Adrenal gland (tissue), 12 donors: Measurements from ENCODE around the gene ISCA2. TPM values are rescaled to one million over a fixed set of nuclear protein-coding genes. Genes with fewer than 3 reads are reported as not detected.

Source experiments
- DNase-seq, 7 donors: peaks; one replicate each; pipeline ENCODE4 v3.0.0-alpha.2; 2019 to 2020
- H3K27ac ChIP-seq, 5 donors: fragments of 200-600 bp; sonication (generic) in 4 of 5; 1 replicate in 3 of 5; 2 replicates in 2 of 5; pipeline versions ENCODE4 v1.5.1 to v1.8.0; 2016 to 2020; ENCODE audit warnings: mild to moderate bottlenecking in 1 of 5
- H3K27me3 ChIP-seq: fragments of 200-600 bp; 2 replicates; pipeline ENCODE4 v1.8.0; 2021
- H3K36me3 ChIP-seq, 2 donors: fragments of 200-600 bp; replicated peaks in 1 of 2; 1 replicate in 1 of 2; 2 replicates in 1 of 2; pipeline versions ENCODE4 v1.5.1 to v1.8.0; 2018 to 2022
- H3K4me1 ChIP-seq, 2 donors: fragments of 200-600 bp; replicated peaks in 1 of 2; 1 replicate in 1 of 2; 2 replicates in 1 of 2; pipeline versions ENCODE4 v1.5.1 to v1.8.0; 2018 to 2021
- H3K4me3 ChIP-seq, 4 donors: fragments of 200-600 bp; sonication (generic) in 3 of 4; one replicate each; pipeline ENCODE4 v1.5.1; 2016 to 2018
- H3K9me3 ChIP-seq, 3 donors: fragments of 200-600 bp; sonication (generic) in 1 of 3; replicated peaks in 1 of 3; 1 replicate in 2 of 3; 2 replicates in 1 of 3; pipeline versions ENCODE4 v1.5.1 to v1.8.0; 2016 to 2021
- CTCF ChIP-seq, 6 experiments: fragments of 450-650 bp in 4 of 6; fragments of 200-600 bp in 2 of 6; sonication (generic) in 1 of 6; IDR thresholded peaks; 1 replicate in 5 of 6; 2 replicates in 1 of 6; pipeline versions ENCODE4 v1.5.1 to v1.8.0; 2016 to 2021; ENCODE audit warnings: antibody characterized with exemption in 6 of 6, mild to moderate bottlenecking in 2 of 6, moderate library complexity in 1 of 6
- POLR2A ChIP-seq, 2 donors: fragments of 450-650 bp; IDR thresholded peaks; one replicate each; pipeline ENCODE4 v1.6.1; 2017; ENCODE audit warnings: antibody characterized with exemption in 2 of 2, mild to moderate bottlenecking in 2 of 2, moderate library complexity in 1 of 2
- WGBS, 4 donors: extraction: QIAGEN DNeasy Blood & Tissue Kit in 2 of 4; methylation state at CpG; one replicate each; pipeline versions ENCODE4 v1.1.5 to v1.1.7; 2013 to 2017; 5-methylcytosine and 5-hydroxymethylcytosine counted together
- intact Hi-C, 2 donors: fragments of 100-400 bp; cut with DNase I; formaldehyde crosslinking; loops; one replicate each; pipeline versions ENCODE4 v1.14.1 to v1.15.0; 2022 to 2023
- polyA plus RNA-seq, 3 donors: library from polyadenylated mRNA; stranded (reverse); fragments of 200-250 nt in 2 of 3; fragments of 350-450 nt in 1 of 3; fragmentation: Illumina TruSeq in 1 of 3; extraction: RNeasy Lipid Tissue Mini Kit (QIAGEN cat#74804) in 1 of 3; gene quantifications; one replicate each; pipeline ENCODE4 v1.2.3, GENCODE V29; 2013 to 2014
- total RNA-seq, 9 donors: library from RNA; depleted of rRNA in 4 of 9; stranded (reverse); fragments of >200 nt in 4 of 9; fragments of 120-200 nt in 1 of 9; fragmentation: NEBNext Ultra II Directional in 1 of 9; extraction: Animal tissue kit (Norgen Biotek cat#: 25700) in 1 of 9; gene quantifications; one replicate each; pipeline versions ENCODE4 v1.1.0 to v1.2.4, GENCODE V29; 2013 to 2023
- donor health status: healthy with polysubstance abuse.
- donor health status: Bipolar disorder and iron deficiency.
- donor health status: DM: yes; HTN: yes; CAD: no.
- donor health status: DM: no; HTN: no; CAD: no.
- donor health status: DM: no; HTN: no; CAD: no.
- donor health status: DM: yes; HTN: yes; CAD: no.

Gene ISCA2
- total and polyA plus RNA-seq, 12 donors = 13.2 to 63.6 (median 47.4) TPM

DNA sequence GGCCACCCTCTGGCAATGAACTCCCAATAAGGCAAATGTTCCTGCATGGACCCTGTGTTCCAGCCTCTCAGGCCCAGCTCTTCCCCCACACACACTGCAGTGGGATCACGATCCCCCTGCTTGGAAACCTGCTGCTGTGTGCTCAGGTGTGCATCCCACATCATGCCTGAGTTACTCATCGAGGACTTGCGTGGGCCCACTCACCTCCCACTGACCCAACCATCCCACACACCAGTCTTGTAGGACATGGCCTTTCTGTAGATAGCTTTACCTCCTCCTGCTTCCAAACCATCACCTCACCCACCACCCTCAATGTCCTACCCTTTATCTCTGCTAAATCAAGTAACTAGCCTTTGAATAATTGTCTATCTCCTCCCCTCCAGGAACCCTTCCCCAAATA, 25.1 kb upstream of the ISCA2 start:
- intact Hi-C loops = no loop called here
- TF ChIP-seq POLR2A (IDR thresholded peaks at IDR 0.05) (no peak), CTCF (IDR thresholded peaks at IDR 0.05) (no peak)

DNA sequence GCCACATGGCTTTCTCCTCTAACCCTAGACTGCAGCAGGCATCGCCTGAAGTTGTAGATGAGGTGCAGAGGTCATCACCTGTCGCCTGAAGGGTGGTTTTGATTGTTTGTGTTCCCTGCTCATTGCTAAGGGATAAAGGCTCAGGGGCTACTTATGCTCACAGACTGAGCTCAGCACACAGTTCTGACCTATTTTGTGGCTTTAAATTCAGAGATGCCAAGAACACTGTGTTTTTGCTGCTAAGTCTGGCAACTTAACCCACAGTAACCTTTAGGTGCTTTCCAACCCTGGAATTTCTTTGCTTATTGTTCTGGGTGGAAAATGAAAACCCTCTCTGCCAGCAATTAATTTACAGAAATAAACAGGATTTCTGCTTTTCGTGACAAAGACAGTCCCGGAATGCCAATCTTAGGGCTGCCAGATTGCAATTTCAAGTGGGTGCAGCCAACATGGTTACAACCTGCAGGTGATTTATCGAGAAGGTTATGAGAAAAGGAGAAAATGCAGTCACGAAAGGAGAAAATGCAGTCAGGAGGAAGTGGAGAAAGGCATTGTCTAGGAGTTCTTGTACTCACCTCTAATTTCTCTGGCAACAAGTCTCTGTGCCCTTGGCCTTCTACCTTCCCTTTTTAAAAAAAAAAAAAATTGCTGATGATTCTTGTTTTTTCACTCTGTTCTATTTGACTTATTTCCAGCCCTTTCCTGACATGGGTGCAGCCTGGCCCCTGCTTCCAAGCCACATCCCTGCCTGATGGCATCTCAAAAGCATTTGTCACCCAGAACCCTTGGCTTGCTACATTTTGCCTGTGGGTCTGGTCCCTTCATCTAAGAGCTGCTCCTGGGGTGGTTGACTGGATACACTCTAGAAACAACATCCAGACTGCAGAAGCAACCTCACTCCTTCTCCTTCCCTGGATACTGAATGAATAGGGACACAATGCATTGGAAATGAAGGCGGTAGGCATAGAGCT, 23.7 kb upstream of the ISCA2 start:
- intact Hi-C loops = loop anchor here in 1 of 2 donors (10.0 kb wide), 1 partner anchor 105 kb away; no protein-coding TSS in a partner anchor
- H3K27me3 ChIP-seq = no peaks in the 10 kb centered on the region
- no peak overlapping the region for H3K4me3 ChIP-seq
- TF ChIP-seq CTCF (IDR thresholded peaks at IDR 0.05) (no peak), POLR2A (IDR thresholded peaks at IDR 0.05) (no peak)
- peaks cover 7 to 11% of the 10 kb centered on the region in 2 donors for H3K4me1 ChIP-seq
- no peaks in the 10 kb centered on the region for H3K9me3 ChIP-seq
- H3K36me3 ChIP-seq = no peaks in the 10 kb centered on the region
- no peak for DNase-seq
- H3K27ac ChIP-seq = no peak overlapping the region
- 61 to 84% (median 78%) methylated on average over 7 of the region's 7 CpGs for WGBS, 4 donors

More for the DNA sequence above, 25.1 kb upstream of the ISCA2 start:
- no peaks in the 10 kb centered on the region for H3K27me3 ChIP-seq
- no peaks in the 10 kb centered on the region for H3K36me3 ChIP-seq
- peaks cover 7 to 10% of the 10 kb centered on the region in 2 donors for H3K4me1 ChIP-seq
- no peak for DNase-seq
- no peaks in the 10 kb centered on the region for H3K9me3 ChIP-seq
- H3K27ac ChIP-seq = no peak overlapping the region
- H3K4me3 ChIP-seq = no peak overlapping the region
- 95 to 100% (median 98%) methylated on average over 3 of the region's 3 CpGs for WGBS, 4 donors

- 75 to 87% (median 80%) methylated on average over 2 of the region's 2 CpGs for WGBS, 4 donors
- H3K27me3 ChIP-seq = no peaks in the 10 kb centered on the region
- no peak for DNase-seq
- H3K4me1 ChIP-seq = peaks cover 7 to 29% of the 10 kb centered on the region in 2 donors
- intact Hi-C loops = loop anchor here in 1 of 2 donors (10.0 kb wide), 1 partner anchor 108 kb away; no protein-coding TSS in a partner anchor
- H3K4me3 ChIP-seq = no peak overlapping the region
- H3K9me3 ChIP-seq = no peaks in the 10 kb centered on the region
- TF ChIP-seq CTCF (IDR thresholded peaks at IDR 0.05) (no peak), POLR2A (IDR thresholded peaks at IDR 0.05) (no peak)
- no peak overlapping the region for H3K27ac ChIP-seq
- no peaks in the 10 kb centered on the region for H3K36me3 ChIP-seq
Measured at GRCh38 chr14:74472601-74473000, 21.0 kb upstream of the ISCA2 start.

GRCh38 chr14:74474376-74474775, 19.2 kb upstream of the ISCA2 start:
- peaks cover 0 to 3% of the 10 kb centered on the region in 2 donors for H3K36me3 ChIP-seq
- WGBS, 4 donors = 76 to 100% (median 93%) methylated on average over 1 to 2 of the region's 2 CpGs
- no peaks in the 10 kb centered on the region for H3K27me3 ChIP-seq
- H3K4me1 ChIP-seq = peaks cover 7 to 28% of the 10 kb centered on the region in 2 donors
- no peak overlapping the region for H3K27ac ChIP-seq
- H3K9me3 ChIP-seq = no peaks in the 10 kb centered on the region
- no peak overlapping the region for H3K4me3 ChIP-seq
- intact Hi-C loops = loop anchor here in 1 of 2 donors (10.0 kb wide), 1 partner anchor 110 kb away; no protein-coding TSS in a partner anchor
- TF ChIP-seq POLR2A (IDR thresholded peaks at IDR 0.05) (no peak), CTCF (IDR thresholded peaks at IDR 0.05) (no peak)
- no peak for DNase-seq
